Bronchial epithelial cell (primary cell): ENCODE results near the gene ZNRD2. TPM values are rescaled to one million over a fixed set of nuclear protein-coding genes. Genes with fewer than 3 reads are reported as not detected.
A peak's percentile ranks its signal among the peaks of the same experiment; 100 is the strongest.

Experiments
- DNase-seq: peaks from one replicate; pipeline ENCODE4 v3.0.0-alpha.2; 2010; ENCODE audit warnings: low read depth
- FAIRE-seq: peaks from 2 replicates; lab custom pipeline; 2011; peaks lifted over from hg19 to GRCh38; lab: Jason Lieb, UNC
- H3K27me3 ChIP-seq: 2 replicates; pipeline ENCODE4 v1.5.1; 2011; ENCODE audit warnings: low read length; ENCODE audit not compliant: control insufficient read depth, insufficient read depth
- H3K36me3 ChIP-seq: 2 replicates; pipeline ENCODE4 v1.5.1; 2011; ENCODE audit warnings: low read length; ENCODE audit not compliant: control insufficient read depth, insufficient read depth
- H3K4me3 ChIP-seq: 2 replicates; pipeline ENCODE4 v1.5.1; 2011; ENCODE audit warnings: mild to moderate bottlenecking, low read depth, low read length, control low read depth
- CTCF ChIP-seq: IDR thresholded peaks from 2 replicates; pipeline ENCODE4 v1.5.1; 2011; ENCODE audit warnings: mild to moderate bottlenecking, moderate library complexity, low read length, control low read depth, inconsistent platforms; ENCODE audit not compliant: insufficient read depth, severe bottlenecking
- total RNA-seq: library from RNA; depleted of rRNA; stranded (reverse); fragments of >200 nt; gene quantifications from 2 replicates; pipeline ENCODE4 v1.2.1, GENCODE V29; 2014

Gene ZNRD2
- total RNA-seq, 1 donor from 2014 or later, result 43.4 TPM

- FAIRE-seq, result no peak
- Histone ChIP-seq H3K4me3 (peak overlapping the region; percentile 50), H3K36me3 (peaks cover 3% of the 10 kb centered on the region), H3K27me3 (no peaks in the 10 kb centered on the region)
- peak; percentile 78 for TF ChIP-seq CTCF
- DNase-seq, result peak; percentile 65
These were observed 1.7 kb downstream of the ZNRD2 start for GRCh38 chr11:65571940-65572339.

DNA sequence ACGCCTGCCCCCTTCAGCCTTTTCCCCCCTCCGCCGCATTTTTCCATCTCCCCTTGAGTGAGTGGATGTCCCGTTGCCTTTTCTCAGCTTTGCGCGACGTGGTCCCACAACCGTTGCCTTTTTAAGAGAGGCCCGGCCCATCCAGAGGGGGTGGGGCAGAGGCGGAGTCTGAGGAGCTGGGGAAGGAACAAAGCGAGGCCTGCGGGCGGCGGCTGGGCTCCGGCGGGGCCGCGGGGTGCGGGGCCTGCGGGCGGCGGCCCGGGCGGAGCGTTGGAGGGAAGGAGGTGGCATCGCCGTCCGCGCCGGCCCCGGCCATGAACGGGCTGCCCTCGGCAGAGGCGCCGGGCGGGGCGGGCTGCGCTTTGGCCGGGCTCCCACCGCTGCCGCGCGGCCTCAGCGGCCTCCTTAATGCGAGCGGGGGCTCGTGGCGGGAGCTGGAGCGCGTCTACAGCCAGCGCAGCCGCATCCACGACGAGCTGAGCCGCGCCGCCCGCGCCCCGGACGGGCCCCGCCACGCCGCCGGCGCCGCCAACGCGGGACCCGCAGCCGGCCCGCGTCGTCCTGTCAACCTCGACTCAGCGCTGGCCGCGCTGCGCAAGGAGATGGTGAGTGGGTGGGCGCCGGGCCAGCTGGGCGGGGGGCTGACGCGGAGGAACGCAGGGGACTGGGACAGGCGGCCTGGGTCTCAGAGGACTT, 2.2 kb downstream of the ZNRD2 start, which contains the start of gene FAM89B:
Gene FAM89B (plus strand): TSS at position 183 of the 696 bp plus-strand sequence. CDS start 132 bp downstream, at position 315.
- DNase-seq, result peak; percentile 60
- Histone ChIP-seq H3K27me3 (no peaks in the 10 kb centered on the region), H3K4me3 (peak within 1 kb of the TSS; percentile 93), H3K36me3 (peaks cover 3% of the 10 kb centered on the region)
- TF ChIP-seq CTCF, result no peak
- FAIRE-seq, result no peak

DNA sequence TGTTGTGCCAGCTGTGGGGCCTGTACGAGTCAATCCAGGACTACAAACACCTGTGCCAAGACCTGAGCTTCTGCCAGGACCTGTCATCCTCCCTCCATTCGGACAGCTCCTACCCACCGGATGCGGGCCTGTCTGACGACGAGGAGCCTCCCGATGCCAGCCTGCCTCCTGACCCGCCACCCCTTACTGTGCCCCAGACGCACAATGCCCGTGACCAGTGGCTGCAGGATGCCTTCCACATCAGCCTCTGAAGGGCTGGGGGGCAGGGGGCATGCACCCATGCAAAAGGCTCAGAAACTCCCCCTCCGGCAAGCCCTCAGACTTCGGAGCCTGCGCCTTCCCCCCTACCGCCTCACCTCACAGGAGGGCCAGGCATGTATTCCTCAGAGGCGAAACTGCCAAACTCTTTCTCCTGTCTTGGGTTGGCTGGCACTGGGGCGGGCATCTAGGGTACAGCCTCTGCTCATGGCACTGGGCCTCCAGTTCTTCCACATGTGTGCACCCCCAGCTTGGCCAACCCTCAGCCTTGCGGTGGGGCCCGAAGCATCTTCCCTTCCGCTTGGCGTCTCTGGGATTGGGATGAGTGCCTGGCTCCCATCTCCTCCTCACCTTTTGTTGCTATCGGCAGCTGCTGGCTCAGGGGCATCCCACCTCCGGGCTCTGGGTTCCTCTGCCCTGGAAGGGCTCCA, 3.3 kb downstream of the ZNRD2 start:
- peak overlapping the region; percentile 50 for H3K4me3 ChIP-seq
- peaks cover 7% of the 10 kb centered on the region for H3K36me3 ChIP-seq
- FAIRE-seq (no peak), DNase-seq (no peak)
- no peaks in the 10 kb centered on the region for H3K27me3 ChIP-seq
- no peak for TF ChIP-seq CTCF

DNA sequence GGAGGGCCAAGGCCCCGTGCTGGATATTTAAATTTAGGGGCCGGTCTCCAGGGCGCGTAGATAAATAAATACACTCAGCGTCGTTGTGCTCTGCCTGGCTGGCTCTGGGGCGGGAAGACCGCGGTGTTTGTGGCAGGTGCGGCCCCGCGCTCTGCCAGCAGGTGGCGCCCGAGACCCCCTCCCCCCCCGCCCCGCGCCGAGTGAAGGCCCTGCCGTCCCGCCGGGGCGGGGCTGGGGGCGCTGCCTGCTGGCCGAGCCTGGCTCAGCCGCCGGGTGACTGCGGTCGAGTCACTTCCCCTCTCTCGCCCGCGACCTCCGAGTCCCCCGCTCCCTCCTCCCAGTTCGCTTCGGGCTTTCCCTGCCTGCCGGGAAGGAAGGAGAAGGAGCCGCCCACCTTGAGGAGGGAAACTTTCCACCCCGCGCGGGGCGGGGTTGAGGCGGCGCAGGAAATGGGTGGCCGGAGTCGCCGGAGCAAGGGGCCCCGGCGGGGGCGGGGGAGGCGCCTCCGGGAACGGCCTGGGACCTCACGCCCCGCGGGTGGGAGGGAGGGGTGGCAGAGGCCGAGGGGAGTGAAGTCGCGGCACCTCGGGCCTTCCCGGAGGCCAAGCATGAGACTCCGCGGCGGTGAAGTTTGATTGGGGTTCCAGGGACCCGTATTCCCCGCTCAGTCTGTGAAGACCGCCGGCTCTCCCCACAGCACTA, 4.0 kb downstream of the ZNRD2 start:
- Histone ChIP-seq H3K27me3 (no peaks in the 10 kb centered on the region), H3K4me3 (peak overlapping the region; percentile 44), H3K36me3 (peaks cover 8% of the 10 kb centered on the region)
- DNase-seq (peak; percentile 75), FAIRE-seq (no peak)
- peak; percentile 81 for TF ChIP-seq CTCF

DNA sequence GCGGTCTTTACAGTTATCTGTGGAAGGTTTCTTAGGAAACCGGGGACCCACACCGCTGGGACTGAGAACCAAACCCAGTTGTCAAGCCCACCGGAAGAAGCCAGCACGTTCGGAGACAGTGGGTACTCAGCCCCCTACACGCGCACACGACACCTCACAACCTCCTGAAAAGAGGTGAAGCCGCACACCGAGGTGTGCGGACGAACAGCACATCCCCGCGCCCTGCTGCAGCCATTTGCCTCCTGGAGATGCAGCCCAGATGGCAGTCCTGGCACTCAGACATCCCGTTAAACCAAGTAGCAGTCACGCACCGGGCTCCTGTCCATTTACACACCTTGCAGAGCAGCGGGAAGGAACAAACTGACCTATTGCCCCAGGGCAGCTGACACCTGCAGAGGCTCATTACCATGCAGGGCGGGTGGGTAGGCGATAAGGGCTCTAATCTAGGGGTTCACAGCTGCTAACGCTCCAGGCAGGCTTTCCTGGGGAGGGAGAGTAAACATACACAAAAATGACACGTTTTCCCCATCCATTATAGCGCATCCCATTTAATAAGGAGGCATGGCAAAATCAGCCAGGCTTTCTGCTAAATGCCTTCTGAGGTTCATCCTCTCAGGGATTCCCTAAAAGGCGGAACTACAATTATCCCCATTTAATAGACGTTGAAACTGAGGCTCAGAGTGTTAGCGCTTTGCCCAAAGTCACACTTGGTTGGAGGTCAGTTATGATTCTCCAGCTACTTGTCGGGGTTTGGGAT, 4.7 kb downstream of the ZNRD2 start:
- no peak for DNase-seq
- TF ChIP-seq CTCF, result no peak
- Histone ChIP-seq H3K27me3 (no peaks in the 10 kb centered on the region), H3K4me3 (peak overlapping the region; percentile 44), H3K36me3 (peaks cover 14% of the 10 kb centered on the region)
- no peak for FAIRE-seq
